Body of pancreas (tissue), 4 donors: ENCODE data around the gene MTMR11.

Experiments used
- CTCF ChIP-seq, 7 experiments: fragments of 450-650 bp in 4 of 7; fragments of 200-600 bp in 3 of 7; sonication (generic) in 3 of 7; IDR thresholded peaks; one replicate each; pipeline ENCODE4 v1.5.1; 2016 to 2019; ENCODE audit warnings: antibody characterized with exemption in 7 of 7
- POLR2A ChIP-seq, 3 donors: fragments of 450-650 bp; IDR thresholded peaks; one replicate each; pipeline ENCODE4 v1.6.1; 2016; ENCODE audit warnings: antibody characterized with exemption in 3 of 3, mild to moderate bottlenecking in 2 of 3

- no peak for TF ChIP-seq POLR2A (IDR thresholded peaks at IDR 0.05)
- no peak for TF ChIP-seq CTCF (IDR thresholded peaks at IDR 0.05)
Measured at GRCh38 chr1:149977345-149977744, 40.7 kb upstream of the MTMR11 start.
